ENCODE measurements around the gene NPTN. TPM values are rescaled to one million over a fixed set of nuclear protein-coding genes. Genes with fewer than 3 reads are reported as not detected.

Gene NPTN
- total and polyA plus RNA-seq, 11 donors: 89.3 to 264 (median 197) TPM

DNA sequence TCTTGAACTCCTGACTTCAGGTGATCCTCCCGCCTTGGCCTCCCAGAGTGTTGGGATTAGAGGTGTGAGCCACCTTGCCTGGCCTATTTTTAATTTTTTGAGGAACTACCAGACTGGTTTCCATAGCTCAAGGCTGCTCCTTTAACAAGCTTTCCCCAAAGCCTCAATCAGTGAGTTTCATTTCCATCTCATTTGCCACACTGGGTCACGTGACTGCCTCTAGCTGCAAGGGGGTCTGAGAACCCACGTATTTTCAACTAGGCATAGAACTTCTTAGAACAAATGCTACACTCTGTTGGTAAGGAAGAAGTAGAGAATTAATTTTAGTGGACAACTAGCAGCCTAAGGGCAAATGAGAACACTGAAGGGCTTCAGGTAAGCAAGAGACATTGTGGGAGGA, 47.9 kb upstream of the NPTN start:
- no peak for ATAC-seq
- H3K36me3 ChIP-seq: no peaks in the 10 kb centered on the region
- H3K4me3 ChIP-seq: no peak overlapping the region
- no peak for TF ChIP-seq POLR2A (IDR thresholded peaks at IDR 0.05)
- TF ChIP-seq, protein P1, sequence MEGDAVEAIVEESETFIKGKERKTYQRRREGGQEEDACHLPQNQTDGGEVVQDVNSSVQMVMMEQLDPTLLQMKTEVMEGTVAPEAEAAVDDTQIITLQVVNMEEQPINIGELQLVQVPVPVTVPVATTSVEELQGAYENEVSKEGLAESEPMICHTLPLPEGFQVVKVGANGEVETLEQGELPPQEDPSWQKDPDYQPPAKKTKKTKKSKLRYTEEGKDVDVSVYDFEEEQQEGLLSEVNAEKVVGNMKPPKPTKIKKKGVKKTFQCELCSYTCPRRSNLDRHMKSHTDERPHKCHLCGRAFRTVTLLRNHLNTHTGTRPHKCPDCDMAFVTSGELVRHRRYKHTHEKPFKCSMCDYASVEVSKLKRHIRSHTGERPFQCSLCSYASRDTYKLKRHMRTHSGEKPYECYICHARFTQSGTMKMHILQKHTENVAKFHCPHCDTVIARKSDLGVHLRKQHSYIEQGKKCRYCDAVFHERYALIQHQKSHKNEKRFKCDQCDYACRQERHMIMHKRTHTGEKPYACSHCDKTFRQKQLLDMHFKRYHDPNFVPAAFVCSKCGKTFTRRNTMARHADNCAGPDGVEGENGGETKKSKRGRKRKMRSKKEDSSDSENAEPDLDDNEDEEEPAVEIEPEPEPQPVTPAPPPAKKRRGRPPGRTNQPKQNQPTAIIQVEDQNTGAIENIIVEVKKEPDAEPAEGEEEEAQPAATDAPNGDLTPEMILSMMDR (IDR thresholded peaks at IDR 0.05): no peak
- WGBS, 4 donors: 73 to 82% (median 76%) methylated on average over 3 of the region's 3 CpGs
- H3K27ac ChIP-seq: no peak overlapping the region
- no peaks in the 10 kb centered on the region for H3K9me3 ChIP-seq
- peaks cover 0 to 31% (median 13%) of the 10 kb centered on the region in 12 donors for H3K4me1 ChIP-seq
- no peak for DNase-seq
- intact Hi-C loops (cut with DNase I): loop anchor here in 3 of 10 donors (5.0 to 10.0 kb wide), 2 partner anchors 44 to 46 kb away; partner anchors contain the start of gene NPTN (in 1 of the 3)
- peaks cover 0 to 13% (median 0%) of the 10 kb centered on the region in 9 donors for H3K27me3 ChIP-seq

DNA sequence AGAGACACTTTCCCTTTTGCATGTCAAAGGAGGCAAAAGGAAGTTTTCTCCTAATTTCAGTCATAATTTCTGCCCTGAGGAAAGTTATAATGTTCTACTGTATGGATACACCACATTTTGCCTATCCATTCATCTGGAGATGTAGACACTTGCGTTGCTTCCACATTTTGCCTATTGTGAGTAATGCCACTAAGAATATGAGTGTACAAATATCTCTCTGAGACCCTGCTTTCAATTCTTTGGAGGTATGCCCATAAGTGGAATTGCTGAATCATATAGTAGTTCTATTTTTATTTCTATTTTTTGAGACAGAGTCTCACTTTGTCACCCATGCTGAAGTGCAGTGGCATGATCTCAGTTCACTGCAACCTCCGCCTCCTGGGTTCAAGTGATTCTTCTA, 47.4 kb upstream of the NPTN start:
- WGBS, 4 donors: 93 to 98% (median 94%) methylated on average over 2 of the region's 2 CpGs
- H3K36me3 ChIP-seq: no peaks in the 10 kb centered on the region
- H3K27ac ChIP-seq: no peak overlapping the region
- peaks cover 0 to 13% (median 0%) of the 10 kb centered on the region in 9 donors for H3K27me3 ChIP-seq
- peaks cover 0 to 27% (median 8%) of the 10 kb centered on the region in 12 donors for H3K4me1 ChIP-seq
- ATAC-seq (no peak), DNase-seq (no peak)
- TF ChIP-seq POLR2A (IDR thresholded peaks at IDR 0.05): no peak
- TF ChIP-seq, protein P1 (IDR thresholded peaks at IDR 0.05): no peak
- intact Hi-C loops (cut with DNase I): loop anchor here in 3 of 10 donors (5.0 to 10.0 kb wide), 2 partner anchors 43 to 46 kb away; partner anchors contain the start of gene NPTN (in 1 of the 3)
- no peaks in the 10 kb centered on the region for H3K9me3 ChIP-seq
- H3K4me3 ChIP-seq: no peak overlapping the region

DNA sequence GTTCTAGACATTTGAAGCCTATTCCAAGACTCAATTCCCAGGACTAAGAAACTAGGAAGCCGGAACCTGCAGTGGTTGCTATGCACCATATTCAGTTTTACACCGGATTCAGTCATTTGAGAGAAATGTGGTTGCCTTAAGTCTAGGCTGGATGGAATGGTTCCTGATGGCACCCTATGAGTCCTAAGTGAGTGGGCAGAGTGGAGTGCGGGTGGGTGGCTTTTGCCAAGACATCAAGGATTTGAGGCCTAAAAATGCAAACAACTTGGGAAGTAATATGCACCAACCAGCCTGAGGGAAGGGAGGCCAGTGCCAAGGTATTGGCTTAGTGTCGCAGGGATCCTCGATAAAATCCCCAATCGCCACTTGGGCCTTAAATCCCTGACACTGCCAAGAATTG, 46.8 kb upstream of the NPTN start:
- Histone ChIP-seq H3K4me3 (no peak overlapping the region), H3K4me1 (peaks cover 0 to 25% (median 7%) of the 10 kb centered on the region in 12 donors), H3K36me3 (no peaks in the 10 kb centered on the region), H3K27me3 (peaks cover 0 to 13% (median 0%) of the 10 kb centered on the region in 9 donors), H3K9me3 (no peaks in the 10 kb centered on the region), H3K27ac (no peak overlapping the region)
- ATAC-seq (no peak), DNase-seq (no peak)
- TF ChIP-seq POLR2A (IDR thresholded peaks at IDR 0.05): no peak
- TF ChIP-seq, protein P1 (IDR thresholded peaks at IDR 0.05): no peak
- intact Hi-C loops (cut with DNase I): loop anchor here in 3 of 10 donors (5.0 to 10.0 kb wide), 2 partner anchors 43 to 45 kb away; partner anchors contain the start of gene NPTN (in 1 of the 3)
- 91 to 96% (median 92%) methylated on average over 6 of the region's 6 CpGs for WGBS, 4 donors

DNA sequence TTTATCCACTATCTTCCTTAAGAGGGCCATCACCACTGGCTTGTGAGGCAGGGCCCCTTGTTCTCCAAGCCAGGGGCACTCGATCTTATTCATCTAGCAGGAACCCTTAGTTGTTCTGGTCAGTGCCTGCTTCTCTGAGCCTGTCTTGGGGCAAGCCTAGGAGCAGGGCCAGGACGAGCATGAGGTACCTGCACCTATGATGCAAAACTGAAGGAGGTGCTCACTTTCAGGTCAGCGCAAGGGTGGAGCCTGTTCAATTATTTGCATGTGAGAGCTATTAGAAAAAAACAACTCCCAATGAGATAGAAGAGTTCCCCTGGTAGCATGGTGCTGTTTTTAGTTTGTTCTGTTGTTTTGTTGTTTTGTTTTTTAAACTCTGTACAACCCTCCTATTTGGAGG, 46.0 kb upstream of the NPTN start:
- 84 to 92% (median 86%) methylated on average over 3 of the region's 3 CpGs for WGBS, 4 donors
- H3K4me1 ChIP-seq: peaks cover 0 to 20% (median 6%) of the 10 kb centered on the region in 12 donors
- ATAC-seq: no peak
- H3K27me3 ChIP-seq: peaks cover 0 to 9% (median 0%) of the 10 kb centered on the region in 9 donors
- H3K36me3 ChIP-seq: no peaks in the 10 kb centered on the region
- no peak overlapping the region for H3K27ac ChIP-seq
- H3K9me3 ChIP-seq: no peaks in the 10 kb centered on the region
- no peak for DNase-seq
- no peak overlapping the region for H3K4me3 ChIP-seq
- intact Hi-C loops (cut with DNase I): no loop called here
- TF ChIP-seq, protein P1 (IDR thresholded peaks at IDR 0.05): no peak
- no peak for TF ChIP-seq POLR2A (IDR thresholded peaks at IDR 0.05)
